A549 (cell line): ENCODE measurements around the gene TOM1L2.

Source experiments
- BCL3 ChIP-seq: fragments of >200 bp; sonication (Bioruptor Twin); formaldehyde crosslinking; IDR thresholded peaks from 3 replicates; pipeline ENCODE4 v1.6.1; 2016
- CTCF ChIP-seq: fragments of >200 bp; sonication (Bioruptor Twin); formaldehyde crosslinking; IDR thresholded peaks from 3 replicates; pipeline ENCODE4 v1.5.1; 2016
- EHMT2 ChIP-seq: fragments of 200-600 bp; sonication (generic); IDR thresholded peaks from 2 replicates; pipeline ENCODE4 v1.6.1; 2016; ENCODE audit warnings: antibody characterized with exemption, low read depth, mild to moderate bottlenecking, moderate library complexity
- EP300 ChIP-seq, 2 experiments: fragments of >200 bp; sonication (Bioruptor Twin); formaldehyde crosslinking; IDR thresholded peaks; 2 replicates in 1 of 2; 3 replicates in 1 of 2; pipeline ENCODE4 v1.6.1; 2016 to 2017
- JUN ChIP-seq, 2 experiments: fragments of >200 bp; sonication (Bioruptor Twin); formaldehyde crosslinking; IDR thresholded peaks; 2 replicates in 1 of 2; 3 replicates in 1 of 2; pipeline ENCODE4 v1.6.1; 2016 to 2017
- MAFK ChIP-seq: fragments of 450-650 bp; IDR thresholded peaks from 2 replicates; pipeline ENCODE4 v1.6.1; 2014; ENCODE audit not compliant: partially characterized antibody
- MAX ChIP-seq: IDR thresholded peaks from 2 replicates; pipeline ENCODE4 v1.6.1; 2012
- NR3C1 ChIP-seq: fragments of >200 bp; sonication (Bioruptor Twin); formaldehyde crosslinking; IDR thresholded peaks from 3 replicates; pipeline ENCODE4 v1.6.1; 2017
- POLR2A ChIP-seq: IDR thresholded peaks from 2 replicates; pipeline ENCODE4 v1.6.1; 2012; ENCODE audit warnings: mild to moderate bottlenecking, low read length
- REST ChIP-seq: fragments of 200-600 bp; sonication (generic); IDR thresholded peaks from 2 replicates; pipeline ENCODE4 v1.6.1; 2016; ENCODE audit warnings: antibody characterized with exemption, mild to moderate bottlenecking, moderate library complexity
- SMC3 ChIP-seq: fragments of >200 bp; sonication (Bioruptor Twin); formaldehyde crosslinking; IDR thresholded peaks from 3 replicates; pipeline ENCODE4 v1.6.1; 2018; ENCODE audit warnings: inconsistent platforms
- SREBF2 ChIP-seq: fragments of 450-650 bp; IDR thresholded peaks from 2 replicates; pipeline ENCODE4 v1.6.1; 2014; ENCODE audit warnings: mild to moderate bottlenecking, moderate library complexity

- no peak for TF ChIP-seq CTCF
- no peak for TF ChIP-seq JUN (IDR thresholded peaks at IDR 0.05)
- no peak for TF ChIP-seq SREBF2
- no peak for TF ChIP-seq MAFK
- TF ChIP-seq SMC3, result no peak
- TF ChIP-seq MAX, result no peak
- no peak for TF ChIP-seq POLR2A
- TF ChIP-seq NR3C1, result no peak
- TF ChIP-seq EP300 (IDR thresholded peaks at IDR 0.05), result no peak
- no peak for TF ChIP-seq REST
- TF ChIP-seq EHMT2, result no peak
- TF ChIP-seq BCL3, result no peak
Measured at GRCh38 chr17:17847726-17848125, 124.5 kb downstream of the TOM1L2 start.
